AG09319 (cell line): ENCODE data around the gene SIKE1.
"Not testable (repeated sequence)": the region's sequence is repeated elsewhere in the genome, so short reads cannot be mapped to it uniquely, and the experiment has no call there.

Experiments
- DNase-seq: peaks from one replicate; pipeline ENCODE4 v3.0.0-alpha.2; 2010; ENCODE audit warnings: low read depth; ENCODE audit errors: extremely low read depth
- CTCF ChIP-seq: IDR thresholded peaks from 2 replicates; pipeline ENCODE4 v1.5.1; 2011; ENCODE audit warnings: low read depth, mild to moderate bottlenecking, inconsistent platforms, low read length, moderate library complexity

SIKE1 gene

GRCh38 chr1:114758256-114758832, 22.1 kb downstream of the SIKE1 start:
- no peak for DNase-seq
- no peak for TF ChIP-seq CTCF

DNA sequence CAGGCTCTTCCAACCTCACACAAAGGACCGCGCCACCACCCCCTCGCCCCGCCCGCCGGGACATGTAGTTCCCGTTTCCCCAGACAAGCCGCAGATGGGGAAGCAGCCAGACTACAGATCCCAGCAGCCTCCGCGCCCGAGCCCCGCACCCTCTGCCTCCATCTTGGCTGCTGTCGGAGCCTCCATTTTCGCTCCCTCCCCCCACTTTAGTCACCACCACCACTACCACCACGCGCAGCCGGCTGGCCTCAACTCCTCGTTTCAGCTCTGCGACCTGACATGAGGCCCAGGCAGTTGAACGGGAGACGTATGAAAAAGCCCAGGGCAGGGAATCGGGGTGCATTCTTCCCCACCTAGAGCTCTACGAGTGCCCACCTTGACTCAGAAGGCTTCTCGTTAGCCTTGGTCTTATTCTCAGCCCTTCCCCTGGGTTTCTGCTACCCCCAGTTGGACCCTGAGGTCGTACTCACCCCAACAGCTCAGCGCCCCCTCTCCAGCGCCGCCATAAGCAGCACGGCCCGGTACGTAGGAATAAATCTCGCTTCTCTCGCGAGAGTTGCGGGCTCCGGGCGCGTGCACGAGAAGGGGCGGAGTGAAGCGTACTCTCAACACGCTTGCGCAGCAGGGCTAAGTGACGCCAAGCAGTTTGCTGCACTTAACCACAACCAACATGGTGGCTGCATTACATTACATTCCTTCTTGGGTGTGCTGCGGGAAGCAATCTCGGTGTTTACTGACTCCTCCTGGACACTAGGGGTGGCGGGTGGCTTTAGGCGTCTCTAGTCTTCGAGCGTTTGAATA, 22.8 kb downstream of the SIKE1 start, which contains the start of gene CSDE1:
Gene CSDE1 (minus strand): TSS at position 530 of the 801 bp plus-strand sequence. CDS start 18,094 bp downstream, outside the sequence.
- peak; percentile 38 for TF ChIP-seq CTCF
- DNase-seq, result peak; percentile 96

GRCh38 chr1:114756949-114757454, 23.5 kb downstream of the SIKE1 start:
- DNase-seq, result peak; percentile 15

GRCh38 chr1:114756009-114756892, 24.2 kb downstream of the SIKE1 start:
- no peak for TF ChIP-seq CTCF
- no peak for DNase-seq

More at GRCh38 chr1:114756949-114757454, 23.5 kb downstream of the SIKE1 start:
- TF ChIP-seq CTCF, result no peak

GRCh38 chr1:114755006-114755931, 25.2 kb downstream of the SIKE1 start:
- TF ChIP-seq CTCF, result no peak
- DNase-seq, result no peak

DNA sequence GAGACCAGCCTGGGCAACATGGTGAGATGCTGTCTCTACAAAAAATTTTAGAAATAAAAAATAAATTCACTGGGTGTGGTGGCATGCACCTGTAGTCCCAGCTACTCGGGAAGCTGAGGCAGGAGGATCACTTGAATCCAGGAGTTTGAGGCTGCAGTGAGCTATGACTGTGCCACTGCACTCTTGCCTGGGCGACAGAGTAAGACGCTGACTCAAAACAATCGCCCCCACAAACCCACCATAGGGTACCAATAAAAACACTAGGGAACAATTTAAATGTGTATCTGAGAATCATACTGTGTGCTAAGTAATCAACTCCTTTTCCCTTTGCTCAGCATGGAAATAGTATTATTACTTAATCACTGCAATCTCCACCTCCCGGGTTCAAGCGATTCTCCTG, 26.8 kb downstream of the SIKE1 start:
- not testable (repeated sequence) for DNase-seq

DNA sequence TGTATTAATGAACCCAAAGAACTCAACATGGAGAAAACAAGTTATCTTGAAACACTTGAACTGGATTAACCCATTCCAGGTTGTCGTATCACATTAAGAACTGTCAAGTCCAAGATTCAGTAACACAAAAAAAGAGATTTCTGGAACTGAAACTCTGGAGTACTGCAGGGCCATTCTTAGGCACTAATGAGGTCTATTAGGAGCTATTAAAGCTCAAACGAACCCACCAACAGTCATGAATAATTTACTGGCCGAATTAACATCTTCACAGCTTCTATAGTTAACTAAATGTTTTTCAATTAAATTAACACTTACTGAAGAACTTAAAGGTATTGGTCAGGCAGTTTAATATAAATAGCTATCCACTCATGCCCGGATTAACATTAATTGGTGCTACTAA, 27.3 kb downstream of the SIKE1 start:
- no peak for TF ChIP-seq CTCF
- no peak for DNase-seq
